ENCODE data around the gene SEMA3A. TPM values are rescaled to one million over a fixed set of nuclear protein-coding genes. Genes with fewer than 3 reads are reported as not detected.

The SEMA3A gene
- total RNA-seq, 1 experiment from 2014 or later: 43.3 TPM

- intact Hi-C loops (cut with micrococcal nuclease; ENCODE audit: unreplicated experiment): no loop called here
- ChIA-PET POLR2A (no interaction called here), CTCF (no interaction called here)
- no peaks in the 10 kb centered on the region for H3K27me3 ChIP-seq (ENCODE audit: control insufficient read depth, insufficient read depth, low read length)
- TF ChIP-seq POLR2AphosphoS5 (IDR thresholded peaks at IDR 0.05; ENCODE audit: low read depth, low read length) (no peak), REST (IDR thresholded peaks at IDR 0.05; ENCODE audit: insufficient read depth in 1 of 2, low read depth in 2 of 2, low read length in 1 of 2) (no peak), CTCF (IDR thresholded peaks at IDR 0.05) (no peak), SIN3A (IDR thresholded peaks at IDR 0.05; ENCODE audit: borderline replicate concordance, insufficient read depth, low read depth, low read length) (no peak), TCF7L2 (IDR thresholded peaks at IDR 0.05; ENCODE audit: low read depth, low read length) (no peak)
- no peaks in the 10 kb centered on the region for H3K9me3 ChIP-seq (ENCODE audit: control insufficient read depth, insufficient read depth, low read depth, low read length)
- no peaks in the 10 kb centered on the region for H3K4me1 ChIP-seq (ENCODE audit: control insufficient read depth, insufficient read depth, low read length)
- in situ Hi-C loops (cut with HindIII; ENCODE audit: low pct_unique_long_range_greater_than_20kb, low sequenced_read_pairs): no loop called here
- ATAC-seq (no peak), DNase-seq (ENCODE audit: low read depth, low spot score) (no peak)
- H3K27ac ChIP-seq (ENCODE audit: low read length): no peak overlapping the region
- H3K36me3 ChIP-seq (ENCODE audit: control insufficient read depth, insufficient read depth, low read length): no peaks in the 10 kb centered on the region
- no peak overlapping the region for H3K4me3 ChIP-seq (ENCODE audit: low read depth in 2 of 2, low read length in 2 of 2)
- BruUV-seq (replicated peaks): no TSS peak
Measured at GRCh38 chr7:83921271-83921940, 273.2 kb downstream of the SEMA3A start.

DNA sequence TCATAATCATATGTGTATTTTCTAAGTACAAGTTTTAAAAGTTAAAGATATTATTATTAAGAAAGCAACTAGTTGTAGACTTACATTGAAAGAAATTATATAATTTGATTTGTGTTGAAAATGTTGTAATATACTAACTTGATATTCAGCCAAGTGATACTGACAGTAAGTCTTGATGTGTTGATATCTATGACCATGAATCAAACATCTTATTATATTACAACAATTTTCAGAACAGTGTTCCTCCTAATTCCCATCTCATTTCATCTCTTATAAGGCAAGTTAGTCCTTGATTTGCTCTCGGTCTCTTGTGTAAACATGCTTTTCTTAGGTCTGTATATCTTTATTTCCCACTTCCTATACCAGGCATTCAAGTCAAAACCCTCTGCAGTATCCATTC lies 276.4 kb downstream of the SEMA3A start:
- in situ Hi-C loops (cut with HindIII; ENCODE audit: low pct_unique_long_range_greater_than_20kb, low sequenced_read_pairs): no loop called here
- no peaks in the 10 kb centered on the region for H3K27me3 ChIP-seq (ENCODE audit: control insufficient read depth, insufficient read depth, low read length)
- no peaks in the 10 kb centered on the region for H3K36me3 ChIP-seq (ENCODE audit: control insufficient read depth, insufficient read depth, low read length)
- no TSS peak for BruUV-seq (replicated peaks)
- intact Hi-C loops (cut with micrococcal nuclease; ENCODE audit: unreplicated experiment): no loop called here
- no peaks in the 10 kb centered on the region for H3K9me3 ChIP-seq (ENCODE audit: control insufficient read depth, insufficient read depth, low read depth, low read length)
- no peaks in the 10 kb centered on the region for H3K4me1 ChIP-seq (ENCODE audit: control insufficient read depth, insufficient read depth, low read length)
- H3K4me3 ChIP-seq (ENCODE audit: low read depth in 2 of 2, low read length in 2 of 2): no peak overlapping the region
- DNase-seq (ENCODE audit: low read depth, low spot score) (no peak), ATAC-seq (no peak)
- CTCF ChIA-PET: no interaction called here
- POLR2A ChIA-PET: no interaction called here
- TF ChIP-seq TCF7L2 (IDR thresholded peaks at IDR 0.05; ENCODE audit: low read depth, low read length) (no peak), REST (IDR thresholded peaks at IDR 0.05; ENCODE audit: insufficient read depth in 1 of 2, low read depth in 2 of 2, low read length in 1 of 2) (no peak), CTCF (IDR thresholded peaks at IDR 0.05) (no peak), POLR2AphosphoS5 (IDR thresholded peaks at IDR 0.05; ENCODE audit: low read depth, low read length) (no peak), SIN3A (IDR thresholded peaks at IDR 0.05; ENCODE audit: borderline replicate concordance, insufficient read depth, low read depth, low read length) (no peak)
- no peak overlapping the region for H3K27ac ChIP-seq (ENCODE audit: low read length)

Data from Panc1 (cell line).